Measurements from ENCODE around the gene MAVS. TPM values are rescaled to one million over a fixed set of nuclear protein-coding genes. Genes with fewer than 3 reads are reported as not detected.
"Not testable (repeated sequence)": the region's sequence is repeated elsewhere in the genome, so short reads cannot be mapped to it uniquely, and the experiment has no call there.

Gene MAVS
- total RNA-seq, 2 donors from 2014 or later, result 35.2 to 42.1 TPM

GRCh38 chr20:3826420-3826819 lies 20.2 kb upstream of the MAVS start:
- DNase-seq (ENCODE audit: low spot score) (no peak), ATAC-seq (ENCODE audit: insufficient number of reproducible peaks, low FRiP score, low read depth) (no peak)
- Histone ChIP-seq H3K4me3 (no peak overlapping the region), H3K27me3 (replicated peaks; ENCODE audit: insufficient read depth) (no peaks in the 10 kb centered on the region), H3K27ac (no peak overlapping the region), H3K36me3 (peaks cover 24% of the 10 kb centered on the region), H3K9me3 (no peaks in the 10 kb centered on the region), H3K4me1 (ENCODE audit: control insufficient read depth in 1 of 2, low read depth in 2 of 2) (peaks cover 0 to 2% of the 10 kb centered on the region in 2 donors)
- TF ChIP-seq CTCF (IDR thresholded peaks at IDR 0.05), result no peak

GRCh38 chr20:3828798-3829197 lies 17.8 kb upstream of the MAVS start:
- ATAC-seq (ENCODE audit: insufficient number of reproducible peaks, low FRiP score, low read depth) (no peak), DNase-seq (ENCODE audit: low spot score) (no peak)
- Histone ChIP-seq H3K4me3 (no peak overlapping the region), H3K9me3 (no peaks in the 10 kb centered on the region), H3K4me1 (ENCODE audit: control insufficient read depth in 1 of 2, low read depth in 2 of 2) (no peaks in the 10 kb centered on the region), H3K27ac (no peak overlapping the region), H3K36me3 (peaks cover 13% of the 10 kb centered on the region), H3K27me3 (replicated peaks; ENCODE audit: insufficient read depth) (no peaks in the 10 kb centered on the region)
- TF ChIP-seq CTCF (IDR thresholded peaks at IDR 0.05), result no peak

- not testable (repeated sequence) for ATAC-seq (ENCODE audit: insufficient number of reproducible peaks, low FRiP score, low read depth); H3K9me3 ChIP-seq; H3K4me3 ChIP-seq; DNase-seq (ENCODE audit: low spot score); H3K4me1 ChIP-seq (ENCODE audit: control insufficient read depth in 1 of 2, low read depth in 2 of 2); H3K36me3 ChIP-seq; H3K27me3 ChIP-seq (replicated peaks; ENCODE audit: insufficient read depth); H3K27ac ChIP-seq
Measured at GRCh38 chr20:3829891-3830290, 16.7 kb upstream of the MAVS start.

GRCh38 chr20:3836132-3836531 lies 10.5 kb upstream of the MAVS start:
- H3K27ac ChIP-seq, result no peak overlapping the region
- ATAC-seq (ENCODE audit: insufficient number of reproducible peaks, low FRiP score, low read depth) (no peak), DNase-seq (ENCODE audit: low spot score) (no peak)
- TF ChIP-seq CTCF (IDR thresholded peaks at IDR 0.05), result no peak
- H3K36me3 ChIP-seq, result no peaks in the 10 kb centered on the region
- no peaks in the 10 kb centered on the region for H3K27me3 ChIP-seq (replicated peaks; ENCODE audit: insufficient read depth)
- no peaks in the 10 kb centered on the region for H3K9me3 ChIP-seq
- no peaks in the 10 kb centered on the region for H3K4me1 ChIP-seq (ENCODE audit: control insufficient read depth in 1 of 2, low read depth in 2 of 2)
- H3K4me3 ChIP-seq, result no peak overlapping the region

GRCh38 chr20:3839328-3839727 lies 7.3 kb upstream of the MAVS start:
- no peak for DNase-seq (ENCODE audit: low spot score)
- no peak for ATAC-seq (ENCODE audit: insufficient number of reproducible peaks, low FRiP score, low read depth)
- TF ChIP-seq CTCF (IDR thresholded peaks at IDR 0.05), result no peak
- Histone ChIP-seq H3K27ac (no peak overlapping the region), H3K4me1 (ENCODE audit: control insufficient read depth in 1 of 2, low read depth in 2 of 2) (no peaks in the 10 kb centered on the region), H3K27me3 (replicated peaks; ENCODE audit: insufficient read depth) (no peaks in the 10 kb centered on the region), H3K4me3 (no peak overlapping the region), H3K36me3 (no peaks in the 10 kb centered on the region), H3K9me3 (no peaks in the 10 kb centered on the region)

- H3K36me3 ChIP-seq; H3K27me3 ChIP-seq (replicated peaks; ENCODE audit: insufficient read depth); H3K9me3 ChIP-seq; H3K4me3 ChIP-seq; DNase-seq (ENCODE audit: low spot score); H3K4me1 ChIP-seq (ENCODE audit: control insufficient read depth in 1 of 2, low read depth in 2 of 2); ATAC-seq (ENCODE audit: insufficient number of reproducible peaks, low FRiP score, low read depth); H3K27ac ChIP-seq: not testable (repeated sequence)
Measured at GRCh38 chr20:3840201-3840600, 6.4 kb upstream of the MAVS start.

Data from thoracic aorta (tissue), 2 donors.